ENCODE results near the gene GBF1.
"Not testable (repeated sequence)": the region's sequence is repeated elsewhere in the genome, so short reads cannot be mapped to it uniquely, and the experiment has no call there.

The GBF1 gene

DNA sequence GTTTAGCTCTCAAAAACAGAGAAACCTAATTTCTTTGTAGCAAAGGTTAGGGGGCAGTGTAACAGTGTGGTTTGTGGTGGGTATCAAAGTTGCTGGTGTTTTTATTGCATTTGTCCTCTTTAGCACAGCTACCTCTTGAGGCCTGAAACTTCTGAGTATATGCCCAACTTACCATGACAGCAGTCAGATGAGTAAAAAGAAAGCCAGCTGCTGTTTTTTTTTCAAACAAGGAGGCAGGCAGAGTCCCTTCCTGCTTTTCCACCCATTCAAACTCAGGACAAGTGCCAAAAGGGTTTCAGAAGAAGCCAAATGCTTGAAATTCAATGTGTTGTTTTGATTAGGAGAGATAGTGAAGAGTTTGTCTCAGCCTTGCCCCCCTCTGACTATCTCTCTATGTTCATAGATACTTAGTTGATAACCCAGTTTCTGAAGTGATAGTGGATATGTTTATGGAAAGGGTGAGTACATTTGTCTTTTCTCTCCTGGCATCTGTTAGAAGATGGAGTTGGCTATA, 23.1 kb downstream of the GBF1 start:
- DNase-seq = no peak

- no peak for DNase-seq
Observed at GRCh38 chr10:102269017-102269416, 23.7 kb downstream of the GBF1 start.

GRCh38 chr10:102274062-102274461, 28.7 kb downstream of the GBF1 start:
- no peak for DNase-seq

DNA sequence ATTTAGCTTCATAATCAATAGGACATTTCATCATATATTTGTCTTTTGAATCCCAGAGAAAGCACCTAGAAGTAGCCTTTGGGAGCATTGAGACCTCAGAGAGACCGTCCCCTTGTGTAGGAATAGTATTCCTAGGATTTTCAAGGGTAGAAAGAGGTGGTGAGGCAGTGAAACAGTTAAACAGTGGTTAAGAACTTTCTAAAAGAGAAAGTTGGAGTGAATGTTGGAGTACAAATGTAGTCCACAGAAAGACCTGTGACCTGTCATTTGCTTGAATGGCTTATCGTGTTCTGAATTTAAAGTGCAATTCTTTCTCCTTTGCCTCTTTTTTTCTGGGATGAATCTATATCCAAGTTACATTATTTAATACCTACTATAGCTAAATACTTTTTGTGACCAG, 30.0 kb downstream of the GBF1 start:
- DNase-seq = no peak

- DNase-seq = no peak
Observed at GRCh38 chr10:102279104-102279503, 33.8 kb downstream of the GBF1 start.

GRCh38 chr10:102280397-102281101, 35.2 kb downstream of the GBF1 start:
- DNase-seq = no peak

DNA sequence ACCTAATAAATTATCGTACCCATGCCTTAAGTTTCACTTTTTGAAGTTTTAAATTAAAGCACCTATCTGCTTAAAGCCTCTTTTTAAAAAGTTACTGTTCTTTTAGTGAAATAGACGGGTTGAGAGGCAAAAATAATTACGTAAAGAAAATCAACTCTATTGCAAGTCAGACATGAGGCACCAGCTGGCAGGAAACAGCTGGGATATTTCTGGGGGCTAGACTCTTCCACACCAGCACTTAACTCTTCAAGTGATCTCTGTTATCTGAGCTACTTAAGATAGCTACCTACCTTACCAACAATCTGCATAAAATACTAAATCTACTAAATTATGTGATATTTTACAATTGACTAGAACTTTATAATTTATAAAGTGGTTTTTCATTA, 35.8 kb downstream of the GBF1 start:
- DNase-seq = no peak

DNA sequence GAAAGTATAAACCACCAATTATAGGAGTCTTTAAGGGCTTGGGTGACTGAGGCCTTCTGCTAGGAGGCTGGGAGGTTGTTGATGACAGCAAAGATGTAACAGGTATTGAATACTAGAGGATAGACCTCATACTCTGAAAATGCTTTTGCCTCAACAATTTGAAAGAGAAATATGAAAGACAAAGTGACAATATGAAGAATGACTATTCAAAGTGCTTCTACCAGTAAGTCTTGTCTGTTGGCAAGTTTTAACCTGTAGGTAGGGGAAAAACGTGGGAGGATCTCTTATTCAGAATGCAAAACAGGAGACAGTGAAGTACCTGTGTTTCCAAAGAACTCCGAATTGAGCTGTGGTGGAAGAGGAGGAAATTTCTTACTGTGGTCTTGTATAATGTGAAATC, 38.2 kb downstream of the GBF1 start:
- no peak for DNase-seq

GRCh38 chr10:102283890-102284289, 38.6 kb downstream of the GBF1 start:
- DNase-seq = no peak

DNA sequence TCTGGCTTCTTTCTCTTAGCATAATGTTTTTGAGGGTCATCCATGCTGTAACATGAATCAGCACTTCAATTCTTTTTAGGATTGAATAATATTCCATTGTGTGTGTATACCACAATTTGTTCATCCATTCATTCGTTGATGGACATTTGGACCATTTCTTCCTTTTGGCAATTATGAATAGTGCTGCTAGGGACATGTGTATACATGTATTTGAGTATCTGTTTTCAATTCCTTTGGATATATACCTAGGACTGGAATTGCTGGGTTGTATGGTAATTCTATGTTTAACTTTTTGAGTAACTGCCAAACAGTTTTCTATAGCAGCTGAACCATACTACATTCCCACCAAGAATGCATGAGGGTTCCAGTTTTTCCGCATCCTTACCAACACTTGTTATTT, 39.2 kb downstream of the GBF1 start:
- no peak for DNase-seq

DNA sequence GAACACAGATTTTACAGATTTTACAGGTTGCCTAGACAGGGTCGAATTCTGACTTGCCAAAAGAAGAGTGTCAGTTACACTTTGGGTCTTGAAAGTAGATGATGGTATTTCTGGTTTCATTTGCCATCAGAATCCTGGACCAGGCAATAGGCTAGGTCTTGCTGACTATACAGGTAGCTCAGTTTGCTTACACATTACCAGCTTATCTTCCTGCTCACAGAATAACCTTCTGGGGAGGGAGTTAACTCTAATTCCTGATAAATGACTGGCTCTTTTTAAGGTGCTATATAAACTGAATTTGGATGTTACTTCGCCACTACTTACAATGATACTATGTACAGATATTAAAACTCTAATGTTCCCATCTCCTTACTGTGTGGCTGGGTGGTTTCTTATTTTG, 39.8 kb downstream of the GBF1 start:
- DNase-seq = no peak

- DNase-seq = no peak
Observed at GRCh38 chr10:102286216-102286615, 40.9 kb downstream of the GBF1 start.

DNA sequence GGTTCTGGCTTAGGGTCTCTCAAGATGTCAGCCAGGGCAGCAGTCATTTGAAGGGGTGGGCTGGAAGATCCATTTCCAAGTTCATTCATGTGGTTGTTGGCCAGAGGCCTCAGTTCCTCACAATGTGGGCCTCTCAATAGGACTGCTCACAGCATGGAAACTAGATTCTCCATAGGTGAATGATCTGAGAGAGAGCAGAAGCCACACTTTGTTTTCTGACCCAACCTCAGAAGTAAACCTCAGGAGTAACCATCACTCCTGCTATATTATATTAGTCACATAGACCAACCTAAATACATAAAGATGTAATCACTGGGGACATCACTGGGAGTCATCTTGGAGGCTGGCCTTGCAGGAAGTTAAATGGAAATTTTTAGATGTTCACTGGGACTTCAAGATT, 42.2 kb downstream of the GBF1 start:
- no peak for DNase-seq

GRCh38 chr10:102287991-102288390, 42.7 kb downstream of the GBF1 start:
- no peak for DNase-seq

GRCh38 chr10:102289356-102289755, 44.0 kb downstream of the GBF1 start:
- no peak for DNase-seq

DNA sequence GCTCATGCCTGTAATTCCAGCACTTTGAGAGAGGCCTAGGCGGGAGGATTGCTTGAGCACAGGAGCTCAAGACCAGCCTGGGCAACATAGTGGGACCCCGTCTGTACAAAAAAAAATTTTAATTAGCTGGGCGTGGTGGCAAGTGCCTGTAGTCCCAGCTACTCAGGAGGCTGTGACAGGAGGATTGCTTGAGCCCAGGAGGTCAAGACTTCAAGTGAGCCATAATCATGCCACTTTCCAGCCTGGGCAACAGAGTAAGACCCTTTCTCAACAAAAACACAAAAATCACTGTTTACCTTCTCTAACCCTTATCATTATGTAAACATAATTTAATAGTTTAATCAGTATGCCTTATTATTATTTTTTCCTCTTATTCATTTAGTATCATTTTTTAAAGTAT, 44.5 kb downstream of the GBF1 start:
- DNase-seq = no peak

DNA sequence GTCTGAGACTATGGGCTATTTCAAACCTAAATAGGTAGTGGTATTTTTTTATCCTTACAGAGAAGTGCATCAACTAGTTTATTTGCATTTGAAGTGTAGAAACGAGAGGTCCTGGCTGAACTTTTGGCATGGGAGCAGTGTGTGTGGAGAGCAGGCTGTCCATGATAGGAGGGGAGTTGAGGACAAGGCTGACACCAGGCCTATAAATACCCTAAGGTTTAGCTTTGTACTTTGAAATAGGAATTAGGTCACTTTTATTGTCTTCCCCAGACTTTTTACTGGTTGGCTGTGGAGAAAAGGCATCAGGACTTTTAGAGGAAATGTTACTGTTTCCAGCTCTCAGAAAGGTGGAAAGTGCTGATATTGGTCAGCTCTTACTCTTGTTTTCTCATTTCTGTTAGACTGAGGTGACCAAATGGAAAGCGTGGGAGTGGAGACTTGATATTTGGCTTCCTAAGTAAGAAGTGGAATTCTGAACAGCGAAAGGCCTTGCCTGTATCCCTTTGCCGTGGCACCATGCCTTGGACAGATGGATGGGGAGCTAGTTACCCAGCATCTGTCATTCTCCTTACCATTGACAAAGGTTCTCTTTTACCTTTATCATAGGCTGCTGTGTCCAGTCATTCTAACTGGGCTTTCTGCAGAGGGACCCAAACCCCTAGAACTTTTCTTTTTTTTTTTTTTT, 46.0 kb downstream of the GBF1 start:
- DNase-seq = no peak

GRCh38 chr10:102297101-102297500, 51.8 kb downstream of the GBF1 start:
- no peak for DNase-seq

DNA sequence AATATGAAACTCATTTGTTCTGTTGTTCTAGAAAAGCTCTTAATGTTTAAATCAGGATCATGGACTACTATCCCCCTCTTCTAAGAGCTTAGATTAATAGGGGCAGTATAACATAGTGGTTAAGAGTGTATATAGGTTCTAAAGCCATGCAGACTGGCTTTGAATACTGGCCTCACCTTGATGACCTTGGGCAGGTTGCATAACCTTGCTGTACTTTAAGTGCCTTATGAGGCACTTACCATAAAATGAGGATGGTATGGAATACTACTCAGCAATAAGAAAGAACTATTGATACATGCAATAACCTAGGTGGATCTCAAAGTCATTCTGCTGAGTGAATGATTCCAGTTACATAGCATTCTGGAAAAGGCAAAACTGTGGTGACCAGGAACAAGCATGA, 53.6 kb downstream of the GBF1 start:
- no peak for DNase-seq

DNA sequence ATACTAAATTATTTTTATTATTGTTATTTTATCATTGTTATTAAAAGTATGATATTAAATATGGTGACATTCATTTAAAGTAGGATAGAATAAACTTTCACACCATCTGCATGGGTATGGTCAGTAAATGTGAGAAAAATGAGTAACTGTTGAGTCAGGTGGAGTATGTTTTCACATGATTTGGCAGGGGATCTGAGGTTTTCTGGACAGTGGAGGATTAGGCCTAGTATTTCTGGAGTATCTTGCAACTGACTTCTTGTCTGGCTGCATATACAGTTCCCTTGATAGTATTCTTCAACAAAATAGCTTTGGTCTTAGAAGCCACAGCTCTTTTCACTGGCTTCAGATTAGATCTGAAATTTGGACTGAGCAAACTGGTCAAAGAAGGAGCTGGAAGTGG, 54.5 kb downstream of the GBF1 start:
- DNase-seq = no peak

GRCh38 chr10:102300278-102300843, 55.0 kb downstream of the GBF1 start:
- DNase-seq = no peak

- DNase-seq = not testable (repeated sequence)
Observed at GRCh38 chr10:102300912-102301311, 55.6 kb downstream of the GBF1 start.

GRCh38 chr10:102301332-102301731, 56.0 kb downstream of the GBF1 start:
- not testable (repeated sequence) for DNase-seq

DNA sequence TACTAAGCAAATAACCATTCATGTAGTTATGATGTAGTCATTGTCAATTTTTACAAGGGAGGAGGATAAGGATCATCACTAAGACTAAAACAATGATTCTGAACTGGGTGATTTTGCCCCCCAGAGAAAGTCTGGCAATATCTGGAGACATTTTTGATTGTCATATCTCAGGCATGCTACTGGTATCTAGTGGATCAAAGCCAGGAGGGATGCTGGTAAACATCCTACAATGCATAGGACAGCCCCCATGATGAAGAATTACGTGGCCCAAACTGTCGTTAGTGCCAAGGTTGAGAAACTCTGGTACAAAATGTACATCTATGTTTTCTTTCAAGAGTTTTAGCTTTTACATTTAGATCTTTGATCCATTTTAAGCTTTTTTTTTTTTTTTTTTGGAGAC, 57.3 kb downstream of the GBF1 start:
- DNase-seq = no peak
